ENCODE data around the gene APOBEC4. TPM values are rescaled to one million over a fixed set of nuclear protein-coding genes. Genes with fewer than 3 reads are reported as not detected.

Gene APOBEC4
- total and polyA plus RNA-seq, 2 of the 4 experiments (the other 2 are of a cell fraction), result not detected

DNA sequence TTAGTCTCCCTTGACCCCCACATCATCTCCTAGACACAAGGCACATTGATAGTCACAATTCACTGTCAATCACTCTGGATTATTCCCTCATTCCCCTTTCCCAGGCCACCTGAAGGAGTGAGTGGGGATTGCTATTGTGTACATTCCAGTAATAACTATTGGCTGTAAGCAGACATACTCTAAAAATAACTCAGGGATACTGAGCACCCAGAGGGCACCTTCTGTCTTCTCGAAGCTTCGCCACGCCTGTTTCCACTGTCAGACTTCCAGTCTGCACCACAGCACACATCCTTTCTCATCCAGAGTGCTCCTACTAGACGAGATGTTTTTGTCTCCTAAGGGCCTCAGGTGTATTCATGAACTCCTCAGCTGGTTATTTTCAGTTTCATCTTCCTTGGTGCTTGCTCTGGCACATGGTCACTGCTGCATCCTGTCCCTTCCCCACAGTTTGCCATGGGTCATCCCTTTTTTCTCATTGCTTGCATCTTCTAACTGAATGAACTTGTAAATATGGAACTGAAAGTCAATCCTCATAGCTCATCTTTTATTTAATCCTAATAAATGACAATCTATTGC lies 848 bp upstream of the APOBEC4 start:
- no peak overlapping the region for H3K23ac ChIP-seq (ENCODE audit: low read depth, low read length)
- H3K18ac ChIP-seq (ENCODE audit: low read depth, low read length), result no peak overlapping the region
- intact Hi-C loops (cut with micrococcal nuclease), result loop anchor here (10.0 kb wide), 1 partner anchor 571 kb away; no protein-coding TSS in a partner anchor
- H2BK120ac ChIP-seq (ENCODE audit: low read depth, low read length), result no peak overlapping the region
- H4K20me1 ChIP-seq (ENCODE audit: insufficient read depth, low read length), result no peaks in the 10 kb centered on the region
- H2BK5ac ChIP-seq (ENCODE audit: low read depth, low read length, poor library complexity, severe bottlenecking), result no peak overlapping the region
- H4K5ac ChIP-seq (ENCODE audit: low read depth, low read length), result no peak overlapping the region
- ChIA-PET POLR2A (ENCODE audit: unreplicated experiment) (no interaction called here), CTCF (interaction anchor here (0.5 to 4.2 kb wide), 2 partner anchors 262 to 731 kb away, joined by 3 to 55 read pairs; no protein-coding TSS in a partner anchor)
- peaks cover 2 to 5% of the 10 kb centered on the region in 2 experiments; a peak in 1 of 4 replicates for H3K79me1 ChIP-seq (ENCODE audit: low read depth in 1 of 2, low read length in 2 of 2)
- dilution Hi-C loops (cut with HindIII; ENCODE audit: low sequenced_read_pairs, unreplicated experiment), result loop anchor here (25.0 kb wide), 1 partner anchor 258 kb away; no protein-coding TSS in a partner anchor
- H3K36me3 ChIP-seq (ENCODE audit: control insufficient read depth, insufficient read depth, low read length), result no peaks in the 10 kb centered on the region
- no peak for DNase-seq
- no peak overlapping the region for H3K4me2 ChIP-seq (ENCODE audit: low read depth, low read length)
- no peak for TF ChIP-seq SMC3 (IDR thresholded peaks at IDR 0.05; ENCODE audit: low read depth, low read length)
- no peak for TF ChIP-seq MXI1 (IDR thresholded peaks at IDR 0.05; ENCODE audit: borderline replicate concordance, low read depth, low read length)
- TF ChIP-seq ELK1 (IDR thresholded peaks at IDR 0.05; ENCODE audit: borderline replicate concordance, low read depth, low read length), result no peak
- no peak for TF ChIP-seq NFE2L2 (IDR thresholded peaks at IDR 0.05; ENCODE audit: low read depth, low read length)
- TF ChIP-seq CTCF (conservative IDR thresholded peaks at IDR 0.05; ENCODE audit: low read depth, low read length), result no peak
- TF ChIP-seq MAFK (IDR thresholded peaks at IDR 0.05; ENCODE audit: low read depth, low read length), result no peak
- TF ChIP-seq RFX5 (IDR thresholded peaks at IDR 0.05; ENCODE audit: low read depth, low read length), result no peak
- TF ChIP-seq RAD21 (IDR thresholded peaks at IDR 0.05; ENCODE audit: low read length), result no peak
- no peak for TF ChIP-seq CHD1 (IDR thresholded peaks at IDR 0.05; ENCODE audit: low read depth, low read length)
- no peak for TF ChIP-seq BHLHE40 (IDR thresholded peaks at IDR 0.05; ENCODE audit: low read depth, low read length)
- TF ChIP-seq MAZ (IDR thresholded peaks at IDR 0.05; ENCODE audit: borderline replicate concordance, low read depth, low read length), result no peak
- TF ChIP-seq POLR2A (IDR thresholded peaks at IDR 0.05; ENCODE audit: low read depth, low read length), result no peak
- no peak for TF ChIP-seq CEBPB (IDR thresholded peaks at IDR 0.05; ENCODE audit: low read depth, low read length)
- no peak overlapping the region for H4K8ac ChIP-seq (ENCODE audit: low read depth in 2 of 2, low read length in 2 of 2)
- no peaks in the 10 kb centered on the region for H3K9me1 ChIP-seq (ENCODE audit: insufficient read depth, low read length)
- H4K91ac ChIP-seq (ENCODE audit: insufficient read depth, low read depth, low read length), result no peak overlapping the region
- H3K4ac ChIP-seq (ENCODE audit: low read depth, low read length), result no peak overlapping the region
- H2AFZ ChIP-seq (replicated peaks; ENCODE audit: low read length, poor library complexity), result no peak overlapping the region
- no peak overlapping the region for H3K27ac ChIP-seq (ENCODE audit: insufficient read depth, low read length)
- no peak overlapping the region for H2BK20ac ChIP-seq (ENCODE audit: low read depth, low read length)
- H3K14ac ChIP-seq (replicated peaks; ENCODE audit: low read depth, low read length), result no peak overlapping the region
- H3K27me3 ChIP-seq (ENCODE audit: control insufficient read depth, insufficient read depth, low read length), result no peaks in the 10 kb centered on the region
- H3K9ac ChIP-seq (ENCODE audit: low read depth, low read length), result no peak overlapping the region
- ATAC-seq (ENCODE audit: low read depth), result no peak
- H2BK15ac ChIP-seq (ENCODE audit: low read depth, low read length), result no peak overlapping the region
- BruUV-seq (replicated peaks), result no TSS peak
- H3K9me3 ChIP-seq (ENCODE audit: control insufficient read depth, insufficient read depth, low read length), result no peaks in the 10 kb centered on the region
- in situ Hi-C loops (cut with MboI; ENCODE audit: low sequenced_read_pairs), result loop anchor here (5.0 to 25.0 kb wide), 2 partner anchors 258 to 1008 kb away; no protein-coding TSS in a partner anchor
- no peak overlapping the region for H2AK9ac ChIP-seq (replicated peaks; ENCODE audit: low read depth, low read length, poor library complexity)
- H2AK5ac ChIP-seq (ENCODE audit: low read depth, low read length), result no peak overlapping the region; the same call in 1 of the 2 replicates
- H3K4me3 ChIP-seq (ENCODE audit: insufficient read depth, low read depth, low read length), result no peak overlapping the region
- WGBS, 2 experiments (ENCODE audit: extremely low coverage in 2 of 2, insufficient read length in 1 of 2), result 93% methylated on average over 3 of the region's 4 CpGs; no CpG with 5 or more reads in 1 of the 2 experiments
- H3K56ac ChIP-seq (ENCODE audit: extremely low read depth, insufficient read depth, low read length), result no peak overlapping the region
- peaks cover 6% of the 10 kb centered on the region for H3K4me1 ChIP-seq (ENCODE audit: control insufficient read depth, insufficient read depth, low read length)
